SK-N-MC (cell line): Measurements from ENCODE around the gene ITPKA.

Source experiments
- EZH2 ChIP-seq: fragments of 200-600 bp; sonication (generic); IDR thresholded peaks from one replicate; pipeline ENCODE4 v1.6.1; 2017; ENCODE audit warnings: antibody characterized with exemption
- FOXP2 ChIP-seq: optimal IDR thresholded peaks from 2 replicates; pipeline ENCODE3; 2011; ENCODE audit warnings: mild to moderate bottlenecking, moderate library complexity; ENCODE audit not compliant: insufficient read depth; ENCODE audit errors: extremely low read length, control extremely low read depth
- POLR2AphosphoS5 ChIP-seq: IDR thresholded peaks from 2 replicates; pipeline ENCODE4 v1.6.1; 2012; ENCODE audit warnings: mild to moderate bottlenecking, low read depth, low read length, borderline replicate concordance

GRCh38 chr15:41544650-41545015 lies 51.0 kb downstream of the ITPKA start:
- no peak for TF ChIP-seq POLR2AphosphoS5
- TF ChIP-seq EZH2 = no peak
- no peak for TF ChIP-seq FOXP2
